ENCODE results near the gene GJA5.
"Not testable (repeated sequence)": the region's sequence is repeated elsewhere in the genome, so short reads cannot be mapped to it uniquely, and the experiment has no call there.

GJA5 gene

GRCh38 chr1:147740391-147740790 lies 20.0 kb downstream of the GJA5 start:
- no peaks in the 10 kb centered on the region for H3K27me3 ChIP-seq (ENCODE audit: control insufficient read depth, insufficient read depth, low read length)
- H3K4me1 ChIP-seq (ENCODE audit: control insufficient read depth, insufficient read depth, low read length): no peaks in the 10 kb centered on the region
- no peak overlapping the region for H3K4me3 ChIP-seq (ENCODE audit: low read length)
- H3K9me3 ChIP-seq (ENCODE audit: control insufficient read depth, low read length): no peaks in the 10 kb centered on the region
- no peak overlapping the region for H3K9ac ChIP-seq (ENCODE audit: low read length)
- H3K36me3 ChIP-seq (ENCODE audit: control insufficient read depth, insufficient read depth, low read length): no peaks in the 10 kb centered on the region

GRCh38 chr1:147738739-147739476 lies 21.5 kb downstream of the GJA5 start:
- no peaks in the 10 kb centered on the region for H3K27me3 ChIP-seq (ENCODE audit: control insufficient read depth, insufficient read depth, low read length)
- no peaks in the 10 kb centered on the region for H3K9me3 ChIP-seq (ENCODE audit: control insufficient read depth, low read length)
- H3K9ac ChIP-seq (ENCODE audit: low read length): no peak overlapping the region
- no peaks in the 10 kb centered on the region for H3K4me1 ChIP-seq (ENCODE audit: control insufficient read depth, insufficient read depth, low read length)
- no peaks in the 10 kb centered on the region for H3K36me3 ChIP-seq (ENCODE audit: control insufficient read depth, insufficient read depth, low read length)
- no peak overlapping the region for H3K4me3 ChIP-seq (ENCODE audit: low read length)

GRCh38 chr1:147738129-147738528 lies 22.3 kb downstream of the GJA5 start:
- Histone ChIP-seq H3K4me3 (ENCODE audit: low read length) (no peak overlapping the region), H3K9ac (ENCODE audit: low read length) (no peak overlapping the region), H3K9me3 (ENCODE audit: control insufficient read depth, low read length) (no peaks in the 10 kb centered on the region), H3K36me3 (ENCODE audit: control insufficient read depth, insufficient read depth, low read length) (no peaks in the 10 kb centered on the region), H3K4me1 (ENCODE audit: control insufficient read depth, insufficient read depth, low read length) (no peaks in the 10 kb centered on the region), H3K27me3 (ENCODE audit: control insufficient read depth, insufficient read depth, low read length) (no peaks in the 10 kb centered on the region)

GRCh38 chr1:147736883-147737282 lies 23.5 kb downstream of the GJA5 start:
- Histone ChIP-seq H3K4me1 (ENCODE audit: control insufficient read depth, insufficient read depth, low read length) (no peaks in the 10 kb centered on the region), H3K9me3 (ENCODE audit: control insufficient read depth, low read length) (no peaks in the 10 kb centered on the region), H3K9ac (ENCODE audit: low read length) (no peak overlapping the region), H3K36me3 (ENCODE audit: control insufficient read depth, insufficient read depth, low read length) (no peaks in the 10 kb centered on the region), H3K4me3 (ENCODE audit: low read length) (no peak overlapping the region), H3K27me3 (ENCODE audit: control insufficient read depth, insufficient read depth, low read length) (no peaks in the 10 kb centered on the region)

GRCh38 chr1:147735423-147735822 lies 25.0 kb downstream of the GJA5 start:
- Histone ChIP-seq H3K36me3 (ENCODE audit: control insufficient read depth, insufficient read depth, low read length) (no peaks in the 10 kb centered on the region), H3K4me1 (ENCODE audit: control insufficient read depth, insufficient read depth, low read length) (no peaks in the 10 kb centered on the region), H3K4me3 (ENCODE audit: low read length) (no peak overlapping the region), H3K27me3 (ENCODE audit: control insufficient read depth, insufficient read depth, low read length) (no peaks in the 10 kb centered on the region), H3K9ac (ENCODE audit: low read length) (no peak overlapping the region), H3K9me3 (ENCODE audit: control insufficient read depth, low read length) (no peaks in the 10 kb centered on the region)

GRCh38 chr1:147734291-147734841 lies 26.0 kb downstream of the GJA5 start:
- H3K36me3 ChIP-seq (ENCODE audit: control insufficient read depth, insufficient read depth, low read length); H3K9ac ChIP-seq (ENCODE audit: low read length); H3K27me3 ChIP-seq (ENCODE audit: control insufficient read depth, insufficient read depth, low read length); H3K4me1 ChIP-seq (ENCODE audit: control insufficient read depth, insufficient read depth, low read length); H3K4me3 ChIP-seq (ENCODE audit: low read length); H3K9me3 ChIP-seq (ENCODE audit: control insufficient read depth, low read length): not testable (repeated sequence)

GRCh38 chr1:147729315-147729714 lies 31.1 kb downstream of the GJA5 start:
- Histone ChIP-seq H3K4me3 (ENCODE audit: low read length) (no peak overlapping the region), H3K9ac (ENCODE audit: low read length) (no peak overlapping the region), H3K9me3 (ENCODE audit: control insufficient read depth, low read length) (no peaks in the 10 kb centered on the region), H3K36me3 (ENCODE audit: control insufficient read depth, insufficient read depth, low read length) (no peaks in the 10 kb centered on the region), H3K27me3 (ENCODE audit: control insufficient read depth, insufficient read depth, low read length) (no peaks in the 10 kb centered on the region), H3K4me1 (ENCODE audit: control insufficient read depth, insufficient read depth, low read length) (no peaks in the 10 kb centered on the region)

- no peak overlapping the region for H3K4me3 ChIP-seq (ENCODE audit: low read length)
- H3K4me1 ChIP-seq (ENCODE audit: control insufficient read depth, insufficient read depth, low read length): no peaks in the 10 kb centered on the region
- peaks cover 5% of the 10 kb centered on the region for H3K27me3 ChIP-seq (ENCODE audit: control insufficient read depth, insufficient read depth, low read length)
- no peak overlapping the region for H3K9ac ChIP-seq (ENCODE audit: low read length)
- H3K9me3 ChIP-seq (ENCODE audit: control insufficient read depth, low read length): no peaks in the 10 kb centered on the region
- no peaks in the 10 kb centered on the region for H3K36me3 ChIP-seq (ENCODE audit: control insufficient read depth, insufficient read depth, low read length)
These were observed 34.2 kb downstream of the GJA5 start for GRCh38 chr1:147726168-147726567.

- Histone ChIP-seq H3K36me3 (ENCODE audit: control insufficient read depth, insufficient read depth, low read length) (no peaks in the 10 kb centered on the region), H3K9me3 (ENCODE audit: control insufficient read depth, low read length) (no peaks in the 10 kb centered on the region), H3K27me3 (ENCODE audit: control insufficient read depth, insufficient read depth, low read length) (peaks cover 5% of the 10 kb centered on the region), H3K4me1 (ENCODE audit: control insufficient read depth, insufficient read depth, low read length) (no peaks in the 10 kb centered on the region), H3K4me3 (ENCODE audit: low read length) (no peak overlapping the region), H3K9ac (ENCODE audit: low read length) (no peak overlapping the region)
These were observed 34.7 kb downstream of the GJA5 start for GRCh38 chr1:147725685-147726084.

GRCh38 chr1:147723691-147724323 lies 36.6 kb downstream of the GJA5 start:
- H3K36me3 ChIP-seq (ENCODE audit: control insufficient read depth, insufficient read depth, low read length): no peaks in the 10 kb centered on the region
- no peaks in the 10 kb centered on the region for H3K9me3 ChIP-seq (ENCODE audit: control insufficient read depth, low read length)
- H3K9ac ChIP-seq (ENCODE audit: low read length): no peak overlapping the region
- peaks cover 5% of the 10 kb centered on the region for H3K27me3 ChIP-seq (ENCODE audit: control insufficient read depth, insufficient read depth, low read length)
- no peak overlapping the region for H3K4me3 ChIP-seq (ENCODE audit: low read length)
- peaks cover 8% of the 10 kb centered on the region for H3K4me1 ChIP-seq (ENCODE audit: control insufficient read depth, insufficient read depth, low read length)

GRCh38 chr1:147722124-147722523 lies 38.3 kb downstream of the GJA5 start:
- Histone ChIP-seq H3K4me1 (ENCODE audit: control insufficient read depth, insufficient read depth, low read length) (peaks cover 22% of the 10 kb centered on the region), H3K4me3 (ENCODE audit: low read length) (no peak overlapping the region), H3K36me3 (ENCODE audit: control insufficient read depth, insufficient read depth, low read length) (no peaks in the 10 kb centered on the region), H3K9me3 (ENCODE audit: control insufficient read depth, low read length) (no peaks in the 10 kb centered on the region), H3K27me3 (ENCODE audit: control insufficient read depth, insufficient read depth, low read length) (peaks cover 5% of the 10 kb centered on the region), H3K9ac (ENCODE audit: low read length) (no peak overlapping the region)

- H3K36me3 ChIP-seq (ENCODE audit: control insufficient read depth, insufficient read depth, low read length): no peaks in the 10 kb centered on the region
- H3K4me3 ChIP-seq (ENCODE audit: low read length): no peak overlapping the region
- H3K27me3 ChIP-seq (ENCODE audit: control insufficient read depth, insufficient read depth, low read length): peaks cover 5% of the 10 kb centered on the region
- H3K9me3 ChIP-seq (ENCODE audit: control insufficient read depth, low read length): no peaks in the 10 kb centered on the region
- no peak overlapping the region for H3K9ac ChIP-seq (ENCODE audit: low read length)
- H3K4me1 ChIP-seq (ENCODE audit: control insufficient read depth, insufficient read depth, low read length): peaks cover 24% of the 10 kb centered on the region
These were observed 38.7 kb downstream of the GJA5 start for GRCh38 chr1:147721716-147722115.
